Measurements from ENCODE around the gene RALGAPB.

The RALGAPB gene

GRCh38 chr20:38550274-38550673, 77.6 kb downstream of the RALGAPB start:
- no CpG with 5 or more reads among the region's 1 CpG for WGBS (ENCODE audit: insufficient coverage)
- ChIA-PET POLR2A (no interaction called here), CTCF (interaction anchor here (1.0 to 1.4 kb wide), 2 partner anchors 21 to 25 kb away, joined by 3 to 6 read pairs; no protein-coding TSS in a partner anchor)
- Histone ChIP-seq H3K9me3 (ENCODE audit: control extremely low read depth in 1 of 5, control insufficient read depth in 4 of 5, insufficient read depth in 2 of 5, low read depth in 1 of 5, low read length in 4 of 5) (peaks cover 0 to 6% (median 0%) of the 10 kb centered on the region in 5 experiments), H3K27ac (ENCODE audit: insufficient read depth in 1 of 2, low read depth in 1 of 2, low read length in 2 of 2, poor library complexity in 1 of 2, severe bottlenecking in 2 of 2) (no peak overlapping the region), H3K36me3 (ENCODE audit: control insufficient read depth in 4 of 4, insufficient read depth in 4 of 4, low read length in 3 of 4) (peaks cover 37 to 90% (median 58%) of the 10 kb centered on the region in 4 experiments), H3K4me3 (ENCODE audit: control insufficient read depth in 1 of 7, extremely low read depth in 1 of 7, insufficient read depth in 4 of 7, low read depth in 2 of 7, low read length in 6 of 7) (no peak overlapping the region), H3K27me3 (replicated peaks in 2 of 5; ENCODE audit: control insufficient read depth in 4 of 5, insufficient read depth in 5 of 5, low read length in 4 of 5) (no peaks in the 10 kb centered on the region), H3K4me1 (ENCODE audit: control extremely low read depth in 1 of 4, control insufficient read depth in 4 of 4, insufficient read depth in 4 of 4, low read length in 3 of 4) (no peaks in the 10 kb centered on the region)
- peak in 2 of 3 donors; percentile 11 to 18 for DNase-seq

GRCh38 chr20:38551056-38551626, 78.5 kb downstream of the RALGAPB start:
- H3K27ac ChIP-seq (ENCODE audit: insufficient read depth in 1 of 2, low read depth in 1 of 2, low read length in 2 of 2, poor library complexity in 1 of 2, severe bottlenecking in 2 of 2) = no peak overlapping the region
- 95% methylated on average over 4 of the region's 7 CpGs for whole genome bisulfite sequencing (ENCODE audit: insufficient coverage)
- peaks cover 34 to 90% (median 55%) of the 10 kb centered on the region in 4 experiments for H3K36me3 ChIP-seq (ENCODE audit: control insufficient read depth in 4 of 4, insufficient read depth in 4 of 4, low read length in 3 of 4)
- H3K4me3 ChIP-seq (ENCODE audit: control insufficient read depth in 1 of 7, extremely low read depth in 1 of 7, insufficient read depth in 4 of 7, low read depth in 2 of 7, low read length in 6 of 7) = no peak overlapping the region
- no peaks in the 10 kb centered on the region for H3K4me1 ChIP-seq (ENCODE audit: control extremely low read depth in 1 of 4, control insufficient read depth in 4 of 4, insufficient read depth in 4 of 4, low read length in 3 of 4)
- POLR2A ChIA-PET = no interaction called here
- CTCF ChIA-PET = interaction anchor here (1.0 to 1.4 kb wide), 2 partner anchors 20 to 26 kb away, joined by 3 to 6 read pairs; no protein-coding TSS in a partner anchor
- no peak for DNase-seq
- no peaks in the 10 kb centered on the region for H3K27me3 ChIP-seq (replicated peaks in 2 of 5; ENCODE audit: control insufficient read depth in 4 of 5, insufficient read depth in 5 of 5, low read length in 4 of 5)
- peaks cover 0 to 6% (median 0%) of the 10 kb centered on the region in 5 experiments for H3K9me3 ChIP-seq (ENCODE audit: control extremely low read depth in 1 of 5, control insufficient read depth in 4 of 5, insufficient read depth in 2 of 5, low read depth in 1 of 5, low read length in 4 of 5)

- peaks cover 0 to 6% (median 0%) of the 10 kb centered on the region in 5 experiments for H3K9me3 ChIP-seq (ENCODE audit: control extremely low read depth in 1 of 5, control insufficient read depth in 4 of 5, insufficient read depth in 2 of 5, low read depth in 1 of 5, low read length in 4 of 5)
- H3K4me1 ChIP-seq (ENCODE audit: control extremely low read depth in 1 of 4, control insufficient read depth in 4 of 4, insufficient read depth in 4 of 4, low read length in 3 of 4) = no peaks in the 10 kb centered on the region
- ChIA-PET CTCF (no interaction called here), POLR2A (no interaction called here)
- WGBS (ENCODE audit: insufficient coverage) = 100% methylated on average over 1 of the region's 2 CpGs
- no peak for DNase-seq
- no peak overlapping the region for H3K4me3 ChIP-seq (ENCODE audit: control insufficient read depth in 1 of 7, extremely low read depth in 1 of 7, insufficient read depth in 4 of 7, low read depth in 2 of 7, low read length in 6 of 7)
- H3K27ac ChIP-seq (ENCODE audit: insufficient read depth in 1 of 2, low read depth in 1 of 2, low read length in 2 of 2, poor library complexity in 1 of 2, severe bottlenecking in 2 of 2) = no peak overlapping the region
- H3K36me3 ChIP-seq (ENCODE audit: control insufficient read depth in 4 of 4, insufficient read depth in 4 of 4, low read length in 3 of 4) = peaks cover 30 to 86% (median 55%) of the 10 kb centered on the region in 4 experiments
- H3K27me3 ChIP-seq (replicated peaks in 2 of 5; ENCODE audit: control insufficient read depth in 4 of 5, insufficient read depth in 5 of 5, low read length in 4 of 5) = no peaks in the 10 kb centered on the region
Measured at GRCh38 chr20:38554986-38555385, 82.3 kb downstream of the RALGAPB start.

- H3K9me3 ChIP-seq (ENCODE audit: control extremely low read depth in 1 of 5, control insufficient read depth in 4 of 5, insufficient read depth in 2 of 5, low read depth in 1 of 5, low read length in 4 of 5) = peaks cover 0 to 6% (median 0%) of the 10 kb centered on the region in 5 experiments
- DNase-seq = no peak
- no peak overlapping the region for H3K27ac ChIP-seq (ENCODE audit: insufficient read depth in 1 of 2, low read depth in 1 of 2, low read length in 2 of 2, poor library complexity in 1 of 2, severe bottlenecking in 2 of 2)
- no peaks in the 10 kb centered on the region for H3K27me3 ChIP-seq (replicated peaks in 2 of 5; ENCODE audit: control insufficient read depth in 4 of 5, insufficient read depth in 5 of 5, low read length in 4 of 5)
- CTCF ChIA-PET = no interaction called here
- H3K4me3 ChIP-seq (ENCODE audit: control insufficient read depth in 1 of 7, extremely low read depth in 1 of 7, insufficient read depth in 4 of 7, low read depth in 2 of 7, low read length in 6 of 7) = no peak overlapping the region
- POLR2A ChIA-PET = no interaction called here
- peaks cover 31 to 87% (median 58%) of the 10 kb centered on the region in 4 experiments for H3K36me3 ChIP-seq (ENCODE audit: control insufficient read depth in 4 of 4, insufficient read depth in 4 of 4, low read length in 3 of 4)
- H3K4me1 ChIP-seq (ENCODE audit: control extremely low read depth in 1 of 4, control insufficient read depth in 4 of 4, insufficient read depth in 4 of 4, low read length in 3 of 4) = no peaks in the 10 kb centered on the region
Measured at GRCh38 chr20:38555395-38555794, 82.8 kb downstream of the RALGAPB start.

GRCh38 chr20:38557174-38557573, 84.5 kb downstream of the RALGAPB start:
- H3K36me3 ChIP-seq (ENCODE audit: control insufficient read depth in 4 of 4, insufficient read depth in 4 of 4, low read length in 3 of 4) = peaks cover 25 to 75% (median 47%) of the 10 kb centered on the region in 4 experiments
- CTCF ChIA-PET = no interaction called here

GRCh38 chr20:38558596-38559360, 86.1 kb downstream of the RALGAPB start:
- no peak for DNase-seq
- Histone ChIP-seq H3K4me3 (ENCODE audit: control insufficient read depth in 1 of 7, extremely low read depth in 1 of 7, insufficient read depth in 4 of 7, low read depth in 2 of 7, low read length in 6 of 7) (no peak overlapping the region), H3K4me1 (ENCODE audit: control extremely low read depth in 1 of 4, control insufficient read depth in 4 of 4, insufficient read depth in 4 of 4, low read length in 3 of 4) (no peaks in the 10 kb centered on the region), H3K27me3 (replicated peaks in 2 of 5; ENCODE audit: control insufficient read depth in 4 of 5, insufficient read depth in 5 of 5, low read length in 4 of 5) (no peaks in the 10 kb centered on the region), H3K9me3 (ENCODE audit: control extremely low read depth in 1 of 5, control insufficient read depth in 4 of 5, insufficient read depth in 2 of 5, low read depth in 1 of 5, low read length in 4 of 5) (peaks cover 0 to 6% (median 0%) of the 10 kb centered on the region in 5 experiments), H3K36me3 (ENCODE audit: control insufficient read depth in 4 of 4, insufficient read depth in 4 of 4, low read length in 3 of 4) (peaks cover 22 to 70% (median 45%) of the 10 kb centered on the region in 4 experiments), H3K27ac (ENCODE audit: insufficient read depth in 1 of 2, low read depth in 1 of 2, low read length in 2 of 2, poor library complexity in 1 of 2, severe bottlenecking in 2 of 2) (no peak overlapping the region)
- WGBS (ENCODE audit: insufficient coverage) = no CpG with 5 or more reads among the region's 3 CpGs
- ChIA-PET POLR2A (no interaction called here), CTCF (no interaction called here)

More at GRCh38 chr20:38557174-38557573, 84.5 kb downstream of the RALGAPB start:
- WGBS (ENCODE audit: insufficient coverage) = no CpG with 5 or more reads among the region's 2 CpGs
- POLR2A ChIA-PET = no interaction called here
- Histone ChIP-seq H3K4me1 (ENCODE audit: control extremely low read depth in 1 of 4, control insufficient read depth in 4 of 4, insufficient read depth in 4 of 4, low read length in 3 of 4) (no peaks in the 10 kb centered on the region), H3K4me3 (ENCODE audit: control insufficient read depth in 1 of 7, extremely low read depth in 1 of 7, insufficient read depth in 4 of 7, low read depth in 2 of 7, low read length in 6 of 7) (no peak overlapping the region), H3K27ac (ENCODE audit: insufficient read depth in 1 of 2, low read depth in 1 of 2, low read length in 2 of 2, poor library complexity in 1 of 2, severe bottlenecking in 2 of 2) (no peak overlapping the region), H3K27me3 (replicated peaks in 2 of 5; ENCODE audit: control insufficient read depth in 4 of 5, insufficient read depth in 5 of 5, low read length in 4 of 5) (no peaks in the 10 kb centered on the region), H3K9me3 (ENCODE audit: control extremely low read depth in 1 of 5, control insufficient read depth in 4 of 5, insufficient read depth in 2 of 5, low read depth in 1 of 5, low read length in 4 of 5) (peaks cover 0 to 6% (median 0%) of the 10 kb centered on the region in 5 experiments)
- DNase-seq = no peak

- DNase-seq = no peak
- ChIA-PET POLR2A (no interaction called here), CTCF (no interaction called here)
- Histone ChIP-seq H3K4me1 (ENCODE audit: control extremely low read depth in 1 of 4, control insufficient read depth in 4 of 4, insufficient read depth in 4 of 4, low read length in 3 of 4) (no peaks in the 10 kb centered on the region), H3K36me3 (ENCODE audit: control insufficient read depth in 4 of 4, insufficient read depth in 4 of 4, low read length in 3 of 4) (peaks cover 24 to 65% (median 40%) of the 10 kb centered on the region in 4 experiments), H3K4me3 (ENCODE audit: control insufficient read depth in 1 of 7, extremely low read depth in 1 of 7, insufficient read depth in 4 of 7, low read depth in 2 of 7, low read length in 6 of 7) (no peak overlapping the region), H3K27ac (ENCODE audit: insufficient read depth in 1 of 2, low read depth in 1 of 2, low read length in 2 of 2, poor library complexity in 1 of 2, severe bottlenecking in 2 of 2) (no peak overlapping the region), H3K9me3 (ENCODE audit: control extremely low read depth in 1 of 5, control insufficient read depth in 4 of 5, insufficient read depth in 2 of 5, low read depth in 1 of 5, low read length in 4 of 5) (peaks cover 0 to 4% (median 0%) of the 10 kb centered on the region in 5 experiments), H3K27me3 (replicated peaks in 2 of 5; ENCODE audit: control insufficient read depth in 4 of 5, insufficient read depth in 5 of 5, low read length in 4 of 5) (no peaks in the 10 kb centered on the region)
- 100% methylated on average over 1 of the region's 3 CpGs for WGBS (ENCODE audit: insufficient coverage)
Measured at GRCh38 chr20:38559764-38560163, 87.1 kb downstream of the RALGAPB start.

Data from common myeloid progenitor, CD34-positive (primary cell).